Fibroblast of pulmonary artery (primary cell): ENCODE results near the gene KIAA0408.
A peak's percentile ranks its signal among the peaks of the same experiment; 100 is the strongest.
"Not testable (repeated sequence)": the region's sequence is repeated elsewhere in the genome, so short reads cannot be mapped to it uniquely, and the experiment has no call there.

Experiments used
- DNase-seq: peaks from one replicate; pipeline ENCODE4 v3.0.0-alpha.2; 2010; ENCODE audit warnings: low read depth
- H3K4me3 ChIP-seq: replicated peaks from 2 replicates; pipeline ENCODE4 v1.5.1; 2011; ENCODE audit warnings: low read depth, mild to moderate bottlenecking, control low read depth, low read length, moderate library complexity
- CTCF ChIP-seq: IDR thresholded peaks from 2 replicates; pipeline ENCODE4 v1.5.1; 2011; ENCODE audit warnings: mild to moderate bottlenecking, control low read depth, low read length, inconsistent platforms; ENCODE audit errors: missing control alignments

Gene KIAA0408

GRCh38 chr6:127446356-127446755, 12.8 kb downstream of the KIAA0408 start:
- DNase-seq: peak; percentile 17
- TF ChIP-seq CTCF: no peak
- H3K4me3 ChIP-seq: no peak overlapping the region

DNA sequence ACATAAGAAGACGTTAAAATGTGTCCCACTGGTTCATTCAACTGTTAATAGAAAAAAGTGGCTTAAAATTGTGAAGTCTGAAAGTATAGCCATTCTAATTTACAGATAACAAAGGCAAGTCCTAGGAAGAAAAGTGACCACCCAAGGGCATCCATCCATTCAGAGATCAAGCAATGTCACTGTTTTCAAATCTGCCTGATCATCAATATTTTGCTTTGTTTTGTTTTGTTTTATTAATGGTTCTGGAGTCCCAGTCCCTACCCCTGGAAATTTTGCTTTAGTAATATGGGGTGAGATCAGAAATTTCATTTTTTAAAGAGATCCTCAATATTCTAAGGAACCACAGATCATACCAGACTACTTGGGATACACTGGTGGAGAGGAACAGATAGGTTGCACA, 17.3 kb downstream of the KIAA0408 start:
- no peak overlapping the region for H3K4me3 ChIP-seq
- no peak for DNase-seq
- TF ChIP-seq CTCF: no peak

DNA sequence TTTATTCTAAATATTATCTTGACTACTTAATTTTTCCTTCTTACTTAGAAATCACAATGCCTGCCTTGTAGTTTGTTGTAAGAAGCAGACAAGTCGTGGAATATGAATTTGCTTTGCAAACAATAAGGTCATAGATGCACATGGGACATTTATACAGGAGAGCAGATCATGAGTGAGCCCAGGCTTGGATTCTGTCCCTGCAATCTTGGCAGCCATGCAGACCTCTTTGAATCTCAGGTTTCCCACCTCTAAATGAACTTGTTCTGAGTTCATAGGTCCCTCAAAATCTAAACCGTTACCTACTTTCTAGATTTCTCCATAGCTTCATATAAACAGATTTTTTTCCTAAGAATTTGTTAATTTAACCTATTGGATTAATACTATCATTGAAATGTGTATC, 19.5 kb downstream of the KIAA0408 start:
- no peak for TF ChIP-seq CTCF
- no peak for DNase-seq
- H3K4me3 ChIP-seq: no peak overlapping the region

DNA sequence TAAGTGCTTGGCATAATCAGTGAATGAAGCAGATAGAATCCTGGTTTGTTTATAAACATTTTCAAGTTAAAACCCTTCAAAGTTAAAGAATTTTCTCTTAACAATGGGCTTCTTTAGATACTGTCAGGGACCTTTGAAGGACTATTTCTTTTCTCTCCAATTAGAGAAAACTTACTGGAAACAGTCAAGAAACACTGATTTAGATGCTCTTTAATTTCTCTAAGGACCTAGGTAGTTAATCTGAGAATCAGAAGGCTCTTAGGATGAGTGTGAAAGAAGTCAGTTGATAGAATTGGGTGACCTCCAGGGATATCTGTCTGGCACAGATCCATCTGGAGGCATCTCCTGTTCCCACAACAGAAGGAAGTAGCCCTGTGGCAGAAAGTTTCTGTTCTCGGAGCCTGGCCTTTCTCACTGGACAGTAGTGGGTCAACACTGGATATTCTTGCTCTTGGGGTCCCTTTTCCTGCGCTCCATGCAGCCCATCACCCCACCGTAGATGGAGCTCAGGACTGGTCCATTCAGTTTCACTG, 22.5 kb downstream of the KIAA0408 start:
- H3K4me3 ChIP-seq: no peak overlapping the region
- no peak for DNase-seq
- TF ChIP-seq CTCF: no peak

DNA sequence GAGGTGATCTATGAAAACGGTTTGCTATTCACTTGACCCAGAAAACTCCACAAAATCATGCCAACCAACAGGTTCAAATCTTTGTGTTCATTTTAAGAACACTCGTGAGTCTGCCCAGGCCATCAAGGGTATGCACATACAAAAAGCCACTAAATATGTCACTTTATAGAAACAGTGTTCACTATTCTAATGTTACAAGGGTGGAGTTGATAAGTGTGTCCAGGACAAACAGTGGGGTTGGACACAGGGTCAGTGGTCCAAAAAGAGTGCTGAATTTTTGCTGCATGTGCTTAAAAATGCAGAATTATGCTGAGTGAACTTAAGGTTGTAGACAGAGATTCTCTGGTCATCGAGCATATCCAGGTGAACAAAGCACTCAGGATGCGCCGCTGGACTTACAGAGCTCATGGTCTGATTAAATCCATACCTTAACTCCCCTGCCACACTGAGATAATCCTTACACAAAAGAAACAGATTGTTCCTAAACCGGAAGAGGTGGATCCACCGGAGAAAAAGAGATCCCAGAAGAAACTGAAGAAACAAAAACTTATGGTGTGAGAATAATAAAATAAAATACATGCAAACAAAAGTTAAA, 23.5 kb downstream of the KIAA0408 start:
- H3K4me3 ChIP-seq: no peak overlapping the region
- no peak for TF ChIP-seq CTCF
- no peak for DNase-seq

DNA sequence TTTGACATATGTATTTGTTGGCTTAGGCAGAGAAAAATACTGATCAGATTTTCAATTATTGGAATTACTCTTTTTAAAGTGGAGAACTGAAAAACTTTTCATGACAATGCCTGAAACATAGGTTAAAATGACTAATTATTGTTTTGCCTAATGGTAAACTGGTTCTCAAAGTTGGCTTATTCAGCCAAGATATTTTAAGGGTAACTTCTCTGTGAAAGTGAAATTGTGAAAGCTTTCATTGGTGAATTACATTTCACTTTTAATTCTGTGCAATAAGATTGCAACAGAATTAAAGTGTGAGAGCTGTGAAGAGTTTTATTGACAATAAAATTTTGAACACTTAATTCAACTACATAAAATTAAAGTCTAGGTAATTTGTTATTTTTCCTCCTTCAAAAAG, 24.5 kb downstream of the KIAA0408 start:
- DNase-seq: no peak
- H3K4me3 ChIP-seq: no peak overlapping the region
- TF ChIP-seq CTCF: no peak

DNA sequence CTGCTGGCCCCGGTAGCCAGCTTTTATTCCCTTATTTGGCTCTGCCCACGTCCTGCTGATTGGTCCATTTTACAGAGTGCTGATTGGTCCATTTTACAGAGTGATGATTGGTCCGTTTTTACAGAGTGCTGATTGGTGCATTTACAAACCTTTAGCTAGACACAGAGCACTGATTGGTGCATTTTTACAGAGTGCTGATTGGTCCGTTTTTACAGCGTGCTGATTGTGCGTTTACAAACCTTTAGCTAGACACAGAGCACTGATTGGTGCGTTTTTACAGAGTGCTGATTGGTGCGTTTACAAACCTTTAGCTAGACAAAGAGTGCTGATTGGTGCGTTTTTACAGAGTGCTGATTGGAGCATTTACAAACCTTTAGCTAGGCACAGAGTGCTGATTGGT, 30.6 kb downstream of the KIAA0408 start:
- DNase-seq, H3K4me3 ChIP-seq: not testable (repeated sequence)
